Smooth muscle cell of the pulmonary artery (primary cell): ENCODE data around the gene BEST1. TPM values are rescaled to one million over a fixed set of nuclear protein-coding genes. Genes with fewer than 3 reads are reported as not detected.

Experiments used
- total RNA-seq: library from RNA; depleted of rRNA; stranded (reverse); fragments of >200 nt; gene quantifications from 2 replicates; pipeline ENCODE4 v1.2.3, GENCODE V29; 2014

BEST1 gene
- total RNA-seq: 3.1 and 5.0 TPM in 2 replicates

GRCh38 chr11:61950035-61950547 lies at the start of gene BEST1:
Gene BEST1, plus strand, starts transcription at chr11:61950351. Its CDS starts 1,456 bp downstream, at chr11:61951807.

GRCh38 chr11:61917334-61918109 lies 32.6 kb upstream of the BEST1 start, which contains the start of gene RAB3IL1:
Gene RAB3IL1, minus strand, starts transcription at chr11:61917566. Its CDS starts 199 bp downstream, at chr11:61917367.

DNA sequence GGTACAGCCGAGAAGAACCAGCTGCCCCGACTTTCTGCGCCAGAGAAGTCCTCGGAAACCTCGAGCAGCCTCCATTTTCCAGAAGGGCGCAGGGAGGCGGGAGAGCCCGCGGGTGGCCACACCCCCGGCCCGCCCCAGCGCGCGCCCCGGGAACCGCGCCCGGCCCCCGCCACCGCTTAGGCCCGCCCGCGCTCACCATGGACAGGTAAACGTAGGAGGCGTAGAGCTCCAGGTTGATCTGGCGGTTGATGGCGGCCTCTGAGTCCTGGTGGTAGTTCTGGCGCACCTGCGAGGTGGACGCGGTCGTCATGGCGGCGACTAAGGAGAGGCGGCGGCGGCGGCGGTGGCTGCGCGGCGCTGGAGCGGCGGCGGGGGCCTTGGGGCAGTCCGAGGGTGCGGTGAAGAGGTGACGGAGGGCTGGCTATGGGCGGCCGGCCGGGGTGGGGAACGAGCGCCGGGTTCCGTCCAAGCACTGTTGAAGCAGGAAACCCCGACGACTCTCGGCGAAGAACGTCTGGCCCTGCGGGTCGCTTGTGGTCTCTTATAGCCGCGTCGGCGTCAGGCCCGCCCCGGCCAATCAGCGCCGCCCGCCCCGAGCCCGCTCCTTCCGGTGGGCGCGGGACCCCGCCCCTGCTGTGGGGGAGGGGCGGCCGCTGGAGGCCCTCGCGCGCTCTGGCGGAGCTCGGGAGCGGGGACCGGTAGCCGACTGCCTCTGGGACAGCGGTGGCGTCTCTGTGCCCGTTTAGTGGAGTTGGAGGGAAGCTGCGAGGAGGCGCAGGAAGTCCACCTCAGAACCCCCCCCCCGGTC lies 17.2 kb downstream of the BEST1 start, which contains the start of gene FTH1:
TSS of gene FTH1 (minus strand) at position 519 of the 808 bp plus-strand sequence. CDS start at position 310, 209 bp downstream.

Other genes with a start within 250 kb of the BEST1 start
- 0.92 and 1.0 TPM in 2 replicates for gene MYRF, start 197.7 kb upstream of the BEST1 start, total RNA-seq
- gene TMEM258, start 157.8 kb upstream of the BEST1 start, total RNA-seq: 67.2 and 82.0 TPM in 2 replicates
- gene FEN1, start 157.4 kb upstream of the BEST1 start, total RNA-seq: 9.7 and 10.0 TPM in 2 replicates
- 78.1 and 128 TPM in 2 replicates for gene FADS1, start 133.3 kb upstream of the BEST1 start, total RNA-seq
- gene FADS2, start 122.1 kb upstream of the BEST1 start, total RNA-seq: 215 and 339 TPM in 2 replicates
- gene FADS3, start 58.8 kb upstream of the BEST1 start, total RNA-seq: 145 and 198 TPM in 2 replicates
- 11.0 and 11.8 TPM in 2 replicates for gene RAB3IL1, start 32.8 kb upstream of the BEST1 start, total RNA-seq
- 3,334 and 6,320 TPM in 2 replicates for gene FTH1, start 17.3 kb downstream of the BEST1 start, total RNA-seq
- 13.3 and 19.2 TPM in 2 replicates for gene INCENP, start 173.7 kb downstream of the BEST1 start, total RNA-seq
- gene SCGB1D1, start 239.9 kb downstream of the BEST1 start, total RNA-seq: not detected in 2 replicates